GM12892 (cell line): ENCODE measurements around the gene LILRB3.

ENCODE experiments used
- POLR2A ChIP-seq: IDR thresholded peaks from 2 replicates; pipeline ENCODE4 v1.6.1; 2011; ENCODE audit warnings: low read depth, low read length, control low read depth
- POLR2AphosphoS5 ChIP-seq: IDR thresholded peaks from 2 replicates; pipeline ENCODE4 v1.6.1; 2011; ENCODE audit warnings: low read depth, low read length, control low read depth

GRCh38 chr19:54218259-54218658 is 4.5 kb downstream of the LILRB3 start:
- TF ChIP-seq POLR2A (no peak), POLR2AphosphoS5 (no peak)
